Measurements from ENCODE around the gene LPIN3.

The LPIN3 gene

GRCh38 chr20:41366546-41367392 lies 26.1 kb downstream of the LPIN3 start, which contains the start of gene EMILIN3:
TSS of gene EMILIN3 (minus strand) at chr20:41366818. CDS start at chr20:41366634, 184 bp downstream.
- no peak for DNase-seq (ENCODE audit: low spot score)

GRCh38 chr20:41367393-41367695 lies 26.7 kb downstream of the LPIN3 start:
- no peak for DNase-seq (ENCODE audit: low spot score)

GRCh38 chr20:41367956-41368355 lies 27.3 kb downstream of the LPIN3 start:
- DNase-seq (ENCODE audit: low spot score) = no peak

GRCh38 chr20:41369673-41370072 lies 29.1 kb downstream of the LPIN3 start:
- no peak for DNase-seq (ENCODE audit: low spot score)

- no peak for DNase-seq (ENCODE audit: low spot score)
These were observed 29.6 kb downstream of the LPIN3 start for GRCh38 chr20:41370176-41370575.

- DNase-seq (ENCODE audit: low spot score) = no peak
These were observed 30.8 kb downstream of the LPIN3 start for GRCh38 chr20:41371371-41371770.

GRCh38 chr20:41373251-41373783 lies 32.7 kb downstream of the LPIN3 start:
- DNase-seq (ENCODE audit: low spot score) = no peak

- DNase-seq (ENCODE audit: low spot score) = no peak
These were observed 33.6 kb downstream of the LPIN3 start for GRCh38 chr20:41373931-41374920.

- no peak for DNase-seq (ENCODE audit: low spot score)
These were observed 35.2 kb downstream of the LPIN3 start for GRCh38 chr20:41375846-41376245.

- DNase-seq (ENCODE audit: low spot score) = no peak
These were observed 35.7 kb downstream of the LPIN3 start for GRCh38 chr20:41376349-41376748.

- no peak for DNase-seq (ENCODE audit: low spot score)
These were observed 36.7 kb downstream of the LPIN3 start for GRCh38 chr20:41377275-41377674.

- DNase-seq (ENCODE audit: low spot score) = no peak
These were observed 38.9 kb downstream of the LPIN3 start for GRCh38 chr20:41379551-41379950.

GRCh38 chr20:41380551-41381193 lies 40.1 kb downstream of the LPIN3 start:
- no peak for DNase-seq (ENCODE audit: low spot score)

- no peak for DNase-seq (ENCODE audit: low spot score)
These were observed 42.2 kb downstream of the LPIN3 start for GRCh38 chr20:41382791-41383305.

GRCh38 chr20:41386502-41387427 lies 46.1 kb downstream of the LPIN3 start:
- peak; percentile 79 for DNase-seq (ENCODE audit: low spot score)

GRCh38 chr20:41387444-41387851 lies 46.8 kb downstream of the LPIN3 start:
- no peak for DNase-seq (ENCODE audit: low spot score)

GRCh38 chr20:41390889-41391288 lies 50.3 kb downstream of the LPIN3 start:
- no peak for DNase-seq (ENCODE audit: low spot score)

- no peak for DNase-seq (ENCODE audit: low spot score)
These were observed 51.0 kb downstream of the LPIN3 start for GRCh38 chr20:41391587-41392001.

GRCh38 chr20:41392295-41392694 lies 51.7 kb downstream of the LPIN3 start:
- no peak for DNase-seq (ENCODE audit: low spot score)

GRCh38 chr20:41392871-41393704 lies 52.5 kb downstream of the LPIN3 start:
- DNase-seq (ENCODE audit: low spot score) = no peak
